HG03575 (cell line): ENCODE measurements around the gene SYNE2.
"Not testable (repeated sequence)": the region's sequence is repeated elsewhere in the genome, so short reads cannot be mapped to it uniquely, and the experiment has no call there.

Experiments
- ATAC-seq: cut with Tn5 transposase; IDR thresholded peaks from one replicate; pipeline ENCODE4 v1.9.1; 2021; ENCODE audit not compliant: unreplicated experiment, insufficient number of reproducible peaks, low FRiP score; ENCODE audit errors: extremely low read depth

SYNE2 gene

GRCh38 chr14:64196056-64196455 is 343.3 kb downstream of the SYNE2 start:
- ATAC-seq = no peak

GRCh38 chr14:64196814-64197411 is 344.1 kb downstream of the SYNE2 start:
- ATAC-seq = no peak

GRCh38 chr14:64197996-64198395 is 345.2 kb downstream of the SYNE2 start:
- no peak for ATAC-seq

- no peak for ATAC-seq
Observed at GRCh38 chr14:64198486-64198885, 345.7 kb downstream of the SYNE2 start.

GRCh38 chr14:64200170-64200569 is 347.4 kb downstream of the SYNE2 start:
- ATAC-seq = no peak

GRCh38 chr14:64201296-64201695 is 348.5 kb downstream of the SYNE2 start:
- ATAC-seq = no peak

- no peak for ATAC-seq
Observed at GRCh38 chr14:64201921-64202545, 349.2 kb downstream of the SYNE2 start.

GRCh38 chr14:64202716-64203115 is 349.9 kb downstream of the SYNE2 start:
- no peak for ATAC-seq

GRCh38 chr14:64203366-64204006 is 350.7 kb downstream of the SYNE2 start:
- no peak for ATAC-seq

GRCh38 chr14:64208261-64208660 is 355.5 kb downstream of the SYNE2 start:
- ATAC-seq = no peak

- ATAC-seq = no peak
Observed at GRCh38 chr14:64208981-64209380, 356.2 kb downstream of the SYNE2 start.

GRCh38 chr14:64209444-64210131 is 356.8 kb downstream of the SYNE2 start:
- no peak for ATAC-seq

GRCh38 chr14:64210216-64210615 is 357.4 kb downstream of the SYNE2 start:
- ATAC-seq = no peak

GRCh38 chr14:64210912-64211311 is 358.1 kb downstream of the SYNE2 start:
- ATAC-seq = not testable (repeated sequence)

- ATAC-seq = no peak
Observed at GRCh38 chr14:64212666-64213065, 359.9 kb downstream of the SYNE2 start.

- no peak for ATAC-seq
Observed at GRCh38 chr14:64213086-64213485, 360.3 kb downstream of the SYNE2 start.

GRCh38 chr14:64213853-64214570 is 361.2 kb downstream of the SYNE2 start:
- no peak for ATAC-seq

- ATAC-seq = no peak
Observed at GRCh38 chr14:64215274-64215673, 362.5 kb downstream of the SYNE2 start.

GRCh38 chr14:64215978-64216377 is 363.2 kb downstream of the SYNE2 start:
- ATAC-seq = no peak
